Parathyroid adenoma (tissue), 2 donors: ENCODE results near the gene MYLK.

Experiments used
- H2AFZ ChIP-seq: fragments of 300-600 bp; sonication (generic); one replicate; pipeline ENCODE4 v1.7.0; 2017; ENCODE audit warnings: antibody characterized with exemption, mild to moderate bottlenecking
- H3K27ac ChIP-seq: fragments of 300-600 bp; sonication (generic); one replicate; pipeline ENCODE4 v1.7.0; 2017
- H3K27me3 ChIP-seq: fragments of 300-600 bp; sonication (generic); one replicate; pipeline ENCODE4 v1.7.0; 2017; ENCODE audit warnings: low read length; ENCODE audit not compliant: control insufficient read depth, insufficient read depth
- H3K36me3 ChIP-seq: fragments of 300-600 bp; sonication (generic); one replicate; pipeline ENCODE4 v1.7.0; 2017; ENCODE audit warnings: low read length; ENCODE audit not compliant: control insufficient read depth, insufficient read depth
- H3K4me1 ChIP-seq: fragments of 300-600 bp; sonication (generic); one replicate; pipeline ENCODE4 v1.7.0; 2017; ENCODE audit warnings: control low read depth
- H3K4me2 ChIP-seq: fragments of 300-600 bp; sonication (generic); one replicate; pipeline ENCODE4 v1.7.0; 2017; ENCODE audit warnings: low read length
- H3K4me3 ChIP-seq: fragments of 300-600 bp; sonication (generic); one replicate; pipeline ENCODE4 v1.7.0; 2017; ENCODE audit warnings: low read depth, low read length
- H3K79me2 ChIP-seq: fragments of 300-600 bp; sonication (generic); one replicate; pipeline ENCODE4 v1.7.0; 2017; ENCODE audit warnings: control low read depth
- H3K9ac ChIP-seq: fragments of 300-600 bp; sonication (generic); one replicate; pipeline ENCODE4 v1.7.0; 2017; ENCODE audit warnings: mild to moderate bottlenecking
- H3K9me3 ChIP-seq: fragments of 300-600 bp; sonication (generic); one replicate; pipeline ENCODE4 v1.7.0; 2017; ENCODE audit warnings: low read length; ENCODE audit not compliant: control insufficient read depth
- TF ChIP-seq, protein P1 (sequence below): fragments of 300-600 bp; sonication (generic); IDR thresholded peaks from one replicate; pipeline ENCODE4 v1.7.0; 2017; ENCODE audit warnings: antibody characterized with exemption, mild to moderate bottlenecking
- donor health status: primary hyperparathyroidism.

The MYLK gene

GRCh38 chr3:123883701-123884202 lies 380 bp downstream of the MYLK start:
- H3K79me2 ChIP-seq = no peaks in the 10 kb centered on the region
- H3K36me3 ChIP-seq = no peaks in the 10 kb centered on the region
- no peaks in the 10 kb centered on the region for H3K27me3 ChIP-seq
- H3K4me3 ChIP-seq = peak overlapping the region; percentile 20
- peak overlapping the region; percentile 69 for H2AFZ ChIP-seq
- H3K4me1 ChIP-seq = no peaks in the 10 kb centered on the region
- peak overlapping the region; percentile 67 for H3K4me2 ChIP-seq
- H3K27ac ChIP-seq = no peak overlapping the region
- TF ChIP-seq, protein P1, sequence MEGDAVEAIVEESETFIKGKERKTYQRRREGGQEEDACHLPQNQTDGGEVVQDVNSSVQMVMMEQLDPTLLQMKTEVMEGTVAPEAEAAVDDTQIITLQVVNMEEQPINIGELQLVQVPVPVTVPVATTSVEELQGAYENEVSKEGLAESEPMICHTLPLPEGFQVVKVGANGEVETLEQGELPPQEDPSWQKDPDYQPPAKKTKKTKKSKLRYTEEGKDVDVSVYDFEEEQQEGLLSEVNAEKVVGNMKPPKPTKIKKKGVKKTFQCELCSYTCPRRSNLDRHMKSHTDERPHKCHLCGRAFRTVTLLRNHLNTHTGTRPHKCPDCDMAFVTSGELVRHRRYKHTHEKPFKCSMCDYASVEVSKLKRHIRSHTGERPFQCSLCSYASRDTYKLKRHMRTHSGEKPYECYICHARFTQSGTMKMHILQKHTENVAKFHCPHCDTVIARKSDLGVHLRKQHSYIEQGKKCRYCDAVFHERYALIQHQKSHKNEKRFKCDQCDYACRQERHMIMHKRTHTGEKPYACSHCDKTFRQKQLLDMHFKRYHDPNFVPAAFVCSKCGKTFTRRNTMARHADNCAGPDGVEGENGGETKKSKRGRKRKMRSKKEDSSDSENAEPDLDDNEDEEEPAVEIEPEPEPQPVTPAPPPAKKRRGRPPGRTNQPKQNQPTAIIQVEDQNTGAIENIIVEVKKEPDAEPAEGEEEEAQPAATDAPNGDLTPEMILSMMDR = no peak
- no peaks in the 10 kb centered on the region for H3K9me3 ChIP-seq
- H3K9ac ChIP-seq = no peak overlapping the region

DNA sequence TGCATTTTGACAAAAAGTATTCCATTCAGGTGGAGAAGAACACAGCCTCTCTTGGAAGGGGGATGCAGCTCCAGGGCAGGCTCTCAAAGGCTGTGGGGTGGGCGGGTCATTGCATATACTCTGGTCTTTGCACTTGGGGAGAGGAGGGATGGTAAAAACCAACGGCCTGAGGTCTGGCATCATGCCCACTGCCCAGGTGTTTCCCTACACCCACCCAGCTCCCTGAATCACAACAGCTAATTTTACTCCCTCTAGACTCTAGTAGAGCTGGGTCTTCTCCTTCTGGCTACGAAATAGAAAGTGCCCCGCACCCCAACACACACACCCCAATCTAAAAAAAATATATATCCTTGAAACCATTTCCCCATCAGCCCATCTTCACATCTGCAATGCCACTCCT lies 1.0 kb downstream of the MYLK start:
- H3K27me3 ChIP-seq = no peaks in the 10 kb centered on the region
- no peaks in the 10 kb centered on the region for H3K79me2 ChIP-seq
- H3K4me1 ChIP-seq = no peaks in the 10 kb centered on the region
- no peak overlapping the region for H3K9ac ChIP-seq
- no peak overlapping the region for H3K4me3 ChIP-seq
- H3K4me2 ChIP-seq = no peak overlapping the region
- no peaks in the 10 kb centered on the region for H3K9me3 ChIP-seq
- no peak overlapping the region for H3K27ac ChIP-seq
- H2AFZ ChIP-seq = no peak overlapping the region
- TF ChIP-seq, protein P1 = no peak
- H3K36me3 ChIP-seq = no peaks in the 10 kb centered on the region

DNA sequence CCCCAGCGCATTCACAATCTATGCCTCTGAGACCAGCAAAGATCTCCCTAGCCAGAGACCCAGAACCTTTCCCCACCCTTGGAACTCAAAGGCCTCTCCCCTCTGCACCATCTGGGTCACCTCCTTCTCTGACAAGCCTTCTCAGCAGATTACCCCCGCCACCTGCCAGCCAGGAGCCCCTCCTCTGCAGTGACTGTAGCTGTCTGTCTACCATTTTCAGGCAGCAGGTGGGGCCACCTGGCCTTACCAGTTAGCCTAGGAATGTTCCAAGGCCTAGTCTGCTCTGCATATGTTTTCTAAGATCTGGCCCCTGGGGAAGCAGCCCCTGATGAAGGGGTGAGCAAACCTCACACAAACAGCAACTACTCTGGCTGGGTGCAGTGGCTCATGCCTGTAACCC lies 2.4 kb downstream of the MYLK start:
- H3K27ac ChIP-seq = no peak overlapping the region
- H3K36me3 ChIP-seq = no peaks in the 10 kb centered on the region
- H3K4me2 ChIP-seq = no peak overlapping the region
- no peak overlapping the region for H3K4me3 ChIP-seq
- no peaks in the 10 kb centered on the region for H3K4me1 ChIP-seq
- TF ChIP-seq, protein P1 = no peak
- no peak overlapping the region for H2AFZ ChIP-seq
- H3K9ac ChIP-seq = no peak overlapping the region
- no peaks in the 10 kb centered on the region for H3K27me3 ChIP-seq
- no peaks in the 10 kb centered on the region for H3K79me2 ChIP-seq
- no peaks in the 10 kb centered on the region for H3K9me3 ChIP-seq

- Histone ChIP-seq H3K4me3 (no peak overlapping the region), H3K27ac (no peak overlapping the region), H3K4me2 (no peak overlapping the region), H3K36me3 (no peaks in the 10 kb centered on the region), H3K9ac (no peak overlapping the region), H3K4me1 (no peaks in the 10 kb centered on the region), H3K9me3 (no peaks in the 10 kb centered on the region), H3K79me2 (no peaks in the 10 kb centered on the region), H3K27me3 (no peaks in the 10 kb centered on the region), H2AFZ (no peak overlapping the region)
- TF ChIP-seq, protein P1 = peak; percentile 21
Measured at GRCh38 chr3:123880998-123881561, 3.1 kb downstream of the MYLK start.

- Histone ChIP-seq H3K4me2 (no peak overlapping the region), H3K9ac (no peak overlapping the region), H3K4me1 (no peaks in the 10 kb centered on the region), H3K4me3 (no peak overlapping the region), H2AFZ (no peak overlapping the region), H3K79me2 (no peaks in the 10 kb centered on the region), H3K27me3 (no peaks in the 10 kb centered on the region), H3K36me3 (no peaks in the 10 kb centered on the region), H3K9me3 (no peaks in the 10 kb centered on the region), H3K27ac (no peak overlapping the region)
- TF ChIP-seq, protein P1 = no peak
Measured at GRCh38 chr3:123878807-123879206, 5.3 kb downstream of the MYLK start.
